Keratinocyte (primary cell): ENCODE results near the gene ACOXL. TPM values are rescaled to one million over a fixed set of nuclear protein-coding genes. Genes with fewer than 3 reads are reported as not detected.

Experiments used
- DNase-seq: peaks from one replicate; pipeline ENCODE4 v3.0.0-alpha.2; 2011; ENCODE audit warnings: low read depth, missing footprints, low spot score
- FAIRE-seq: peaks from 2 replicates; lab custom pipeline; 2011; peaks lifted over from hg19 to GRCh38; lab: Jason Lieb, UNC
- H2AFZ ChIP-seq: 2 replicates; pipeline ENCODE4 v1.6.0; 2012; ENCODE audit warnings: low read length, control low read depth, inconsistent platforms; ENCODE audit not compliant: control insufficient read depth
- H3K27ac ChIP-seq: 2 replicates; pipeline ENCODE4 v1.5.1; 2011; ENCODE audit warnings: low read length; ENCODE audit not compliant: control insufficient read depth, insufficient read depth
- H3K27me3 ChIP-seq: 3 replicates; pipeline ENCODE4 v1.6.0; 2011; ENCODE audit warnings: low read length; ENCODE audit not compliant: control insufficient read depth, insufficient read depth; ENCODE audit errors: extremely low read depth
- H3K36me3 ChIP-seq, 2 experiments: 2 replicates in 1 of 2; 3 replicates in 1 of 2; pipeline ENCODE4 v1.5.1; 2011; ENCODE audit warnings: low read length in 2 of 2, mild to moderate bottlenecking in 1 of 2; ENCODE audit not compliant: control insufficient read depth in 2 of 2, insufficient read depth in 2 of 2; ENCODE audit errors: extremely low read depth in 1 of 2
- H3K4me1 ChIP-seq: 3 replicates; pipeline ENCODE4 v1.5.1; 2011; ENCODE audit warnings: low read length; ENCODE audit not compliant: control insufficient read depth, insufficient read depth; ENCODE audit errors: extremely low read depth
- H3K4me2 ChIP-seq: 3 replicates; pipeline ENCODE4 v1.6.0; 2011; ENCODE audit warnings: low read depth, low read length; ENCODE audit not compliant: control insufficient read depth, insufficient read depth; ENCODE audit errors: extremely low read depth
- H3K4me3 ChIP-seq, 3 experiments: fragments of 200-600 bp in 1 of 3; sonication (generic) in 1 of 3; 2 replicates in 2 of 3; 3 replicates in 1 of 3; pipeline ENCODE4 v1.5.1; 2011 to 2016; ENCODE audit warnings: low read length in 3 of 3, mild to moderate bottlenecking in 3 of 3, control low read depth in 2 of 3, inconsistent platforms in 1 of 3, low read depth in 1 of 3, mixed read lengths in 1 of 3, mixed run types in 1 of 3, moderate library complexity in 1 of 3; ENCODE audit not compliant: control insufficient read depth in 2 of 3, insufficient read depth in 2 of 3; ENCODE audit errors: extremely low read depth in 1 of 3
- H3K79me2 ChIP-seq: 2 replicates; pipeline ENCODE4 v1.6.0; 2012; ENCODE audit warnings: low read length; ENCODE audit not compliant: control insufficient read depth, insufficient read depth
- H3K9ac ChIP-seq: 3 replicates; pipeline ENCODE4 v1.6.0; 2011; ENCODE audit warnings: low read length; ENCODE audit not compliant: control insufficient read depth, insufficient read depth; ENCODE audit errors: extremely low read depth
- H3K9me1 ChIP-seq: 3 replicates; pipeline ENCODE4 v1.6.0; 2011; ENCODE audit warnings: low read length; ENCODE audit not compliant: control insufficient read depth, insufficient read depth; ENCODE audit errors: extremely low read depth
- H3K9me3 ChIP-seq: 2 replicates; pipeline ENCODE4 v1.5.1; 2012; ENCODE audit warnings: low read depth, low read length; ENCODE audit not compliant: control insufficient read depth
- H4K20me1 ChIP-seq: 3 replicates; pipeline ENCODE4 v1.6.0; 2011; ENCODE audit warnings: low read length; ENCODE audit not compliant: control insufficient read depth, insufficient read depth; ENCODE audit errors: extremely low read depth
- EZH2 ChIP-seq: IDR thresholded peaks from one replicate; pipeline ENCODE4 v1.6.1; 2012; ENCODE audit warnings: inconsistent platforms, mild to moderate bottlenecking, low read length, moderate library complexity
- dilution Hi-C: fragments of 300-500 bp; cut with MboI; formaldehyde crosslinking; loops from one replicate; pipeline ENCODE4 v1.7.0; 2020; ENCODE audit warnings: low sequenced_read_pairs; ENCODE audit not compliant: extremely low pct_ligation_motif_present
- polyA plus RNA-seq, 5 experiments: library from polyadenylated mRNA; depleted of rRNA in 3 of 5; stranded (reverse) in 3 of 5; stranded (forward) in 1 of 5; unstranded in 1 of 5; fragments of >200 nt; gene quantifications; 1 replicate in 1 of 5; 2 replicates in 3 of 5; 3 replicates in 1 of 5; pipeline versions ENCODE4 v1.2.1 to v1.2.3, GENCODE V29; 2011 to 2012; ENCODE audit warnings: missing spikeins in 2 of 5, low read depth in 1 of 5, low replicate concordance in 1 of 5
- TF ChIP-seq, protein P1 (sequence below), 3 experiments: IDR thresholded peaks in 1 of 3; conservative IDR thresholded peaks in 1 of 3; optimal IDR thresholded peaks in 1 of 3; 2 replicates in 2 of 3; 3 replicates in 1 of 3; pipeline versions ENCODE3 to v1.5.1; 2011; ENCODE audit warnings: low read length in 3 of 3, mild to moderate bottlenecking in 3 of 3, moderate library complexity in 2 of 3, control low read depth in 1 of 3, inconsistent platforms in 1 of 3; ENCODE audit not compliant: insufficient read depth in 2 of 3; ENCODE audit errors: extremely low read depth in 1 of 3

ACOXL gene
- polyA plus RNA-seq, 1 donor (not counting 4 experiments of a cell fraction or from before 2014, with no cell fraction given), result 0.04 TPM

DNA sequence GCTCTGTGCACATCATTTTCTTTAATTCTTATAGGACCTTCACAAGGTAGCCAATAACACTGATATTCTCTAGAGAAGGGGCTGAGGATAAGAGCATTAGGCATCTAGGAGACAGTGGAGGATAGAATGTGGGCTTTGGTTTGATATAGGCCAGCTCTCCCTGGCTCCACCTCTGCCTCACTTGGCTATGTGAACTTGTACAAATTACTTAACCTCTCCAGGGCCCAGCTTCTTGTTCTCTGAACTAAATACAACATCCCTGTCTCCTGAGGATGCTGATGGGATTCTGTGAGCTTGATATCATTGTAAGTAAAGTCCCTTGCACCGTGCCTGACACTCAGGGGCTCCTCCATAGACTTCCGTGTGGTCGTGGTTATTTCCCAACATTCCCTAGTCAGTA is 87.3 kb downstream of the ACOXL start:
- no peak for FAIRE-seq
- peaks cover 10% of the 10 kb centered on the region for H3K27me3 ChIP-seq
- H2AFZ ChIP-seq, result no peak overlapping the region
- dilution Hi-C loops, result no loop called here
- no peak overlapping the region for H3K4me3 ChIP-seq
- H3K27ac ChIP-seq, result no peak overlapping the region
- no peak for DNase-seq
- H3K36me3 ChIP-seq, result no peaks in the 10 kb centered on the region
- TF ChIP-seq, protein P1, sequence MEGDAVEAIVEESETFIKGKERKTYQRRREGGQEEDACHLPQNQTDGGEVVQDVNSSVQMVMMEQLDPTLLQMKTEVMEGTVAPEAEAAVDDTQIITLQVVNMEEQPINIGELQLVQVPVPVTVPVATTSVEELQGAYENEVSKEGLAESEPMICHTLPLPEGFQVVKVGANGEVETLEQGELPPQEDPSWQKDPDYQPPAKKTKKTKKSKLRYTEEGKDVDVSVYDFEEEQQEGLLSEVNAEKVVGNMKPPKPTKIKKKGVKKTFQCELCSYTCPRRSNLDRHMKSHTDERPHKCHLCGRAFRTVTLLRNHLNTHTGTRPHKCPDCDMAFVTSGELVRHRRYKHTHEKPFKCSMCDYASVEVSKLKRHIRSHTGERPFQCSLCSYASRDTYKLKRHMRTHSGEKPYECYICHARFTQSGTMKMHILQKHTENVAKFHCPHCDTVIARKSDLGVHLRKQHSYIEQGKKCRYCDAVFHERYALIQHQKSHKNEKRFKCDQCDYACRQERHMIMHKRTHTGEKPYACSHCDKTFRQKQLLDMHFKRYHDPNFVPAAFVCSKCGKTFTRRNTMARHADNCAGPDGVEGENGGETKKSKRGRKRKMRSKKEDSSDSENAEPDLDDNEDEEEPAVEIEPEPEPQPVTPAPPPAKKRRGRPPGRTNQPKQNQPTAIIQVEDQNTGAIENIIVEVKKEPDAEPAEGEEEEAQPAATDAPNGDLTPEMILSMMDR (optimal IDR thresholded peaks at IDR 0.05 in 1 of 3, IDR thresholded peaks at IDR 0.05 in 1 of 3, conservative IDR thresholded peaks at IDR 0.05 in 1 of 3; ENCODE audit: extremely low read depth in 1 of 3, insufficient read depth in 2 of 3, low read length in 3 of 3), result no peak
- no peak for TF ChIP-seq EZH2
- no peaks in the 10 kb centered on the region for H3K9me1 ChIP-seq
- H3K4me1 ChIP-seq, result no peaks in the 10 kb centered on the region
- H3K9ac ChIP-seq, result no peak overlapping the region
- H3K4me2 ChIP-seq, result no peak overlapping the region
- no peaks in the 10 kb centered on the region for H3K9me3 ChIP-seq
- H4K20me1 ChIP-seq, result no peaks in the 10 kb centered on the region
- H3K79me2 ChIP-seq, result no peaks in the 10 kb centered on the region

DNA sequence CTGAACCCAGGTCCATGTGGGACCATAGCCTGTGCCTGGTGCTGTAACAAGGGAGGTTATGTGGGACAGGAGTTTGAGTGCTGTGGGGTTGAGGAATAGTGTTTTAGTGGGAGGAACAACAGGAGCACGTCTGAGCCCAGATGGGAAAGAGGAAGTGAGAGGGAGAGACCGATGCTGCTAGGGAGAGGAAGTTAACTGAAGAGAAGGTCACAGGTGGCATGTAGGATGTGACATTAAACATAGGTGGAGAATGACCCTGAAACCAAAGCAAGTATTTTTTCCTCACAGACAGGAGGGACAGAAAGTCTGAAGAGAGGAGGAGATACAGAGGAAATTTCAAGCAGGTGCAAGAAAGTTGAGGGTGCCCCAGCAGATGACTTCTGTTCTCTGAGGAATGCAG is 87.8 kb downstream of the ACOXL start:
- dilution Hi-C loops, result no loop called here
- Histone ChIP-seq H4K20me1 (no peaks in the 10 kb centered on the region), H3K4me1 (no peaks in the 10 kb centered on the region), H3K27ac (no peak overlapping the region), H3K27me3 (peaks cover 10% of the 10 kb centered on the region), H3K79me2 (no peaks in the 10 kb centered on the region), H3K4me3 (no peak overlapping the region), H3K9ac (no peak overlapping the region), H2AFZ (no peak overlapping the region), H3K36me3 (no peaks in the 10 kb centered on the region), H3K9me1 (no peaks in the 10 kb centered on the region), H3K9me3 (no peaks in the 10 kb centered on the region), H3K4me2 (no peak overlapping the region)
- no peak for FAIRE-seq
- DNase-seq, result no peak
- TF ChIP-seq, protein P1 (optimal IDR thresholded peaks at IDR 0.05 in 1 of 3, IDR thresholded peaks at IDR 0.05 in 1 of 3, conservative IDR thresholded peaks at IDR 0.05 in 1 of 3; ENCODE audit: extremely low read depth in 1 of 3, insufficient read depth in 2 of 3, low read length in 3 of 3), result no peak
- no peak for TF ChIP-seq EZH2
